ENCODE measurements around the gene MYMX. TPM values are rescaled to one million over a fixed set of nuclear protein-coding genes. Genes with fewer than 3 reads are reported as not detected.

MYMX gene
- total and polyA plus RNA-seq, 2 of the 13 experiments (the other 11 are each of a cell fraction or from before 2014, with no cell fraction given), result not detected

DNA sequence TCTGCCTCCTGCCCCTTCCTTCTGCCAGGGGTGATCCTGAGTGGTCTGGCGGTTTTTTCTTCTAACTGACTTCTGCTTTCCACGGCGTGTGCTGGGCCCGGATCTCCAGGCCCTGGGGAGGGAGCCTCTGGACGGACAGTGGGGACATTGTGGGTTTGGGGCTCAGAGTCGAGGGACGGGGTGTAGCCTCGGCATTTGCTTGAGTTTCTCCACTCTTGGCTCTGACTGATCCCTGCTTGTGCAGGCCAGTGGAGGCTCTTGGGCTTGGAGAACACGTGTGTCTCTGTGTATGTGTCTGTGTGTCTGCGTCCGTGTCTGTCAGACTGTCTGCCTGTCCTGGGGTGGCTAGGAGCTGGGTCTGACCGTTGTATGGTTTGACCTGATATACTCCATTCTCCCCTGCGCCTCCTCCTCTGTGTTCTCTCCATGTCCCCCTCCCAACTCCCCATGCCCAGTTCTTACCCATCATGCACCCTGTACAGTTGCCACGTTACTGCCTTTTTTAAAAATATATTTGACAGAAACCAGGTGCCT, 16.9 kb downstream of the MYMX start (continued):
- TF ChIP-seq, protein P1, sequence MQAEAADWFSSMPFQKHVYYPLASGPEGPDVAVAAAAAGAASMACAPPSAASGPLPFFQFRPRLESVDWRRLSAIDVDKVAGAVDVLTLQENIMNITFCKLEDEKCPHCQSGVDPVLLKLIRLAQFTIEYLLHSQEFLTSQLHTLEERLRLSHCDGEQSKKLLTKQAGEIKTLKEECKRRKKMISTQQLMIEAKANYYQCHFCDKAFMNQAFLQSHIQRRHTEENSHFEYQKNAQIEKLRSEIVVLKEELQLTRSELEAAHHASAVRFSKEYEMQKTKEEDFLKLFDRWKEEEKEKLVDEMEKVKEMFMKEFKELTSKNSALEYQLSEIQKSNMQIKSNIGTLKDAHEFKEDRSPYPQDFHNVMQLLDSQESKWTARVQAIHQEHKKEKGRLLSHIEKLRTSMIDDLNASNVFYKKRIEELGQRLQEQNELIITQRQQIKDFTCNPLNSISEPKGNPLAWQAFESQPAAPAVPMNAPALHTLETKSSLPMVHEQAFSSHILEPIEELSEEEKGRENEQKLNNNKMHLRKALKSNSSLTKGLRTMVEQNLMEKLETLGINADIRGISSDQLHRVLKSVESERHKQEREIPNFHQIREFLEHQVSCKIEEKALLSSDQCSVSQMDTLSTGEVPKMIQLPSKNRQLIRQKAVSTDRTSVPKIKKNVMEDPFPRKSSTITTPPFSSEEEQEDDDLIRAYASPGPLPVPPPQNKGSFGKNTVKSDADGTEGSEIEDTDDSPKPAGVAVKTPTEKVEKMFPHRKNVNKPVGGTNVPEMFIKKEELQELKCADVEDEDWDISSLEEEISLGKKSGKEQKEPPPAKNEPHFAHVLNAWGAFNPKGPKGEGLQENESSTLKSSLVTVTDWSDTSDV (CRISPR knock-in tag; IDR thresholded peaks at IDR 0.05), result no peak
- TF ChIP-seq ZNF205 (CRISPR knock-in tag; IDR thresholded peaks at IDR 0.05), result no peak
- no peak for TF ChIP-seq MIXL1 (CRISPR knock-in tag; IDR thresholded peaks at IDR 0.05)
- TF ChIP-seq ZNF136 (CRISPR knock-in tag; IDR thresholded peaks at IDR 0.05; ENCODE audit: low read depth), result no peak
- TF ChIP-seq ZNF101 (CRISPR knock-in tag; IDR thresholded peaks at IDR 0.05; ENCODE audit: borderline replicate concordance, low read depth), result no peak

DNA sequence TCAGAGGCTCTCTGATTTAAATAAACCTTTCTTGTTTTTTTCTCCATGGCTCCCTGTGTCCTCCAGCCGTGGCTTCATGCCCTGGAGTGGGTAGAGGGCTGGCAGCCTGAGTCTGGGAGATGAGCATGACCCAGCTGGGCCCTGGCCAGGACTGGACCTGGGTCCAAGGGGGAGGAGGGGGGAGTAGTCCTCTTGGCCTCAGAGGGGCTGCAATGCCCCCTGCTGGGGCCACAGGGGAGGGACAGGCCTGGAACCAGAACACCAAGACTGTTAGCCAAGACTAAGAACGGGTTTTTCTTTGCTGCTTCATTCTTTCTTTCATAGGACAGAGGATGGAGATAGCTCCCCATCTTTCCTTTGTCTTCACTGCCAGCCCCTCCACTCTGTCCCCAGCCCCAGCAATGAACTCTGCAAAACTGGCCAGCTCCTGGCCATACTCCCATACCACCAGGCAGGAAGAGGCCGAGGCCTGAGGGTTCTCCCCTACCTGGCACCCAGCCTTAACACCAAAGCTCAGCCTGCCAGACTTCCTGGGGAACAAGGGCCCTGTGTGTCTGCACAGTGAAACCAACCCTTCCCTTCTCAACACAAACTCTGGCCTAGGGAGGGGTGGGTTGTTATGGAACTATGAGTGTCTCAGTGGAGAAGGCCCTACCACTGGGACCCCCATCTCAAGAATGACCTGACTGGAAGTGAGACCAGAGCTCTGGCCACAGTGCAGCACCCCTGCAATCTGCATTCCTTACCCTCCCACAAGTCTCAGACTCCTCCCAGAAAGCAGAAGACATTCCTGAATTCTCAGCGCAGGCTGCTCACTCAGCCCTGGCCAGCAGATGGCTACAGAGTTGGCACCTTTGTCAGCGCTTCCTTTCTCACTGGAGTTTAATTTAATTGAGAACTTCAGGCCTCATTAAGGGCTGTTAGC, 17.6 kb downstream of the MYMX start:
- H3K9ac ChIP-seq (ENCODE audit: insufficient read depth, low read depth, low read length), result no peak overlapping the region
- H3K36me3 ChIP-seq (replicated peaks in 1 of 2; ENCODE audit: control insufficient read depth in 1 of 2, insufficient read depth in 2 of 2, low read length in 2 of 2), result peaks cover 9 to 21% of the 10 kb centered on the region in 2 experiments
- intact Hi-C loops (cut with micrococcal nuclease; ENCODE audit: unreplicated experiment) (loop anchor here (1.0 to 5.0 kb wide), 4 partner anchors 13 to 138 kb away; no protein-coding TSS in a partner anchor), in situ Hi-C loops (cut with HindIII; ENCODE audit: extremely low pct_ligation_motif_present, low pct_unique_long_range_greater_than_20kb) (loop anchor here (5.0 kb wide), 1 partner anchor 132 kb away; no protein-coding TSS in a partner anchor)
- no peak overlapping the region for H3K4me3 ChIP-seq (replicated peaks in 1 of 3; ENCODE audit: insufficient read depth in 1 of 3, low read depth in 2 of 3, low read length in 3 of 3)
- DNase-seq (ENCODE audit: low spot score) (peak; percentile 78), FAIRE-seq (peak; percentile 98), ATAC-seq (peak; percentile 51)
- CTCF ChIA-PET (ENCODE audit: low intra/inter-chr PET ratio, low total read pairs), result interaction anchor here (1.1 to 5.3 kb wide), 5 partner anchors 12 to 139 kb away, joined by 4 to 38 read pairs (median 18); partner anchors contain the start of gene SLC29A1
- POLR2A ChIA-PET, result interaction anchor here (3.2 to 3.7 kb wide), 2 partner anchors 11 to 12 kb away, joined by 20 to 48 read pairs; partner anchors contain the start of genes HSP90AB1 and SLC29A1
- no peak overlapping the region for H3K27ac ChIP-seq (ENCODE audit: extremely low read length, insufficient read depth, low read length)
- no peaks in the 10 kb centered on the region for H3K79me2 ChIP-seq (ENCODE audit: insufficient read depth, low read length)
- no peak overlapping the region for H2AFZ ChIP-seq (ENCODE audit: low read length)
- H4K20me1 ChIP-seq (ENCODE audit: insufficient read depth, low read length), result no peaks in the 10 kb centered on the region
- H3K4me1 ChIP-seq (ENCODE audit: insufficient read depth, low read length), result peaks cover 53% of the 10 kb centered on the region
- BruUV-seq (replicated peaks), result no TSS peak
- WGBS (ENCODE audit: low lambda C conversion rate), result 72% methylated on average over 5 of the region's 5 CpGs
- H3K9me3 ChIP-seq (ENCODE audit: low read length), result no peaks in the 10 kb centered on the region
- no peaks in the 10 kb centered on the region for H3K27me3 ChIP-seq (ENCODE audit: control insufficient read depth in 1 of 2, insufficient read depth in 2 of 2, low read length in 2 of 2)
- H3K4me2 ChIP-seq (ENCODE audit: low read depth, low read length), result no peak overlapping the region
- TF ChIP-seq KLF16 (CRISPR knock-in tag; IDR thresholded peaks at IDR 0.05) (peak in 1 of 2 experiments; percentile 64; a peak in 1 of 4 replicates), ZNF124 (CRISPR knock-in tag; IDR thresholded peaks at IDR 0.05) (peak; percentile 35; the same call in 1 of the 2 replicates), MYC (CRISPR knock-in tag; IDR thresholded peaks at IDR 0.05; ENCODE audit: borderline replicate concordance) (peak; percentile 44; the same call in 1 of the 2 replicates), HNF4G (IDR thresholded peaks at IDR 0.05; ENCODE audit: borderline replicate concordance, low read depth, low read length) (peak; percentile 77), HNF4G (CRISPR knock-in tag; IDR thresholded peaks at IDR 0.05; ENCODE audit: borderline replicate concordance, low read depth) (peak; percentile 85), ZNF614 (CRISPR knock-in tag; IDR thresholded peaks at IDR 0.05; ENCODE audit: borderline replicate concordance) (peak; percentile 62; the same call in 1 of the 2 replicates), TCF7 (IDR thresholded peaks at IDR 0.05; ENCODE audit: low read depth) (no peak), DR1 (CRISPR knock-in tag; IDR thresholded peaks at IDR 0.05) (no peak), ZBTB21 (CRISPR knock-in tag; IDR thresholded peaks at IDR 0.05) (no peak), NCOA1 (CRISPR knock-in tag; IDR thresholded peaks at IDR 0.05) (0 out of 2 replicates have a peak, but pooled peaks have one; percentile 53), KDM3A (CRISPR knock-in tag; IDR thresholded peaks at IDR 0.05; ENCODE audit: low read depth) (peak; percentile 92), PHF5A (CRISPR knock-in tag; IDR thresholded peaks at IDR 0.05; ENCODE audit: low read depth, unreplicated experiment) (peak; percentile 68)
- TF ChIP-seq, protein P2, sequence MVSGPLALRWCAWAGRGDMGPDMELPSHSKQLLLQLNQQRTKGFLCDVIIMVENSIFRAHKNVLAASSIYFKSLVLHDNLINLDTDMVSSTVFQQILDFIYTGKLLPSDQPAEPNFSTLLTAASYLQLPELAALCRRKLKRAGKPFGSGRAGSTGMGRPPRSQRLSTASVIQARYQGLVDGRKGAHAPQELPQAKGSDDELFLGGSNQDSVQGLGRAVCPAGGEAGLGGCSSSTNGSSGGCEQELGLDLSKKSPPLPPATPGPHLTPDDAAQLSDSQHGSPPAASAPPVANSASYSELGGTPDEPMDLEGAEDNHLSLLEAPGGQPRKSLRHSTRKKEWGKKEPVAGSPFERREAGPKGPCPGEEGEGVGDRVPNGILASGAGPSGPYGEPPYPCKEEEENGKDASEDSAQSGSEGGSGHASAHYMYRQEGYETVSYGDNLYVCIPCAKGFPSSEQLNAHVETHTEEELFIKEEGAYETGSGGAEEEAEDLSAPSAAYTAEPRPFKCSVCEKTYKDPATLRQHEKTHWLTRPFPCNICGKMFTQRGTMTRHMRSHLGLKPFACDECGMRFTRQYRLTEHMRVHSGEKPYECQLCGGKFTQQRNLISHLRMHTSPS (CRISPR knock-in tag; IDR thresholded peaks at IDR 0.05; ENCODE audit: low read depth), result peak; percentile 78; the same call in 1 of the 2 replicates
